Subcutaneous adipose tissue (tissue), 4 donors: ENCODE data around the gene CAMTA1. TPM values are rescaled to one million over a fixed set of nuclear protein-coding genes. Genes with fewer than 3 reads are reported as not detected.

Experiments
- CTCF ChIP-seq: fragments of 450-650 bp; IDR thresholded peaks from one replicate; pipeline ENCODE4 v1.5.1; 2016; ENCODE audit warnings: low read depth, mild to moderate bottlenecking, control low read depth, antibody characterized with exemption, moderate library complexity
- total RNA-seq, 4 donors: library from RNA; depleted of rRNA; stranded (reverse); fragments of >200 nt; gene quantifications; one replicate each; pipeline ENCODE4 v1.1.0, GENCODE V29; 2016

Gene CAMTA1
- total RNA-seq, 4 donors from 2014 or later = 58.6 to 82.5 (median 78.0) TPM

DNA sequence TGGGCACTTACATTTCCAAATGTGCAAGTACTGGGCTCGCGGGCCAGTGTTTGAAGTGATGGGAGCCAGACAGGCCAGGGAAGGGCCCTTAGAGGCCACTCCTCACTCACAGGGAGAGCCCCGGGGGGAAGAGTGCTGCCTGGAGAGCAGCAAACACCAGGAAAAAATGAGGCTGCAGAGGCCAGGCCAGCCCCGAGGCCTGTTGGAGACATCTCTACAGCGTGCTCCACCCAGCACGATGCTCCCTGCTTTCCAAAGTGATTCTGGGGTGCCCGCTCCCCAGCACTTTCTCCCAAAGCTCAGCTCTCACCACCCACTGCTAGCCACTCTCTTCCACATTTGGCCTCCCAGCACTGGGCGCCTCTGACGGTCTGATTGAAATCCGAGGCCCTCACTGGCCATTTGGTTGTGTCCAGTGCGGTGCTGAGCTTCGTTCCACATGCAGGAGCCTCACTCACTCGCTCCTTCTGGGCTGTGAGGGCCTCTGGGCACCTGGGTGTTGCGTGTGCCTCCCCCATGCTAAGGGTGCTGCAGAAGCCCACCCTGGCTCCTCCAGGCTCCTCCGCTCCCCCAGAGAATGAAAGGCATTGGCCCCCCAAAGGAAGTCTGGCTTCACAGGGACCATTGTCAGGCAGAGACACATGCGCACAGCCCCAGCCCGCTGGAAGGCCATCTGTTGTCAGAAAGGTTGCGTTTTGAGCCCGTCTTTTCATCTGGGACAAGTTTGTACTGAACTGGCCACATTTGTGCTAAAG lies 600.4 kb downstream of the CAMTA1 start:
- no peak for TF ChIP-seq CTCF

- no peak for TF ChIP-seq CTCF
These were observed 601.2 kb downstream of the CAMTA1 start for GRCh38 chr1:7386226-7387052.

DNA sequence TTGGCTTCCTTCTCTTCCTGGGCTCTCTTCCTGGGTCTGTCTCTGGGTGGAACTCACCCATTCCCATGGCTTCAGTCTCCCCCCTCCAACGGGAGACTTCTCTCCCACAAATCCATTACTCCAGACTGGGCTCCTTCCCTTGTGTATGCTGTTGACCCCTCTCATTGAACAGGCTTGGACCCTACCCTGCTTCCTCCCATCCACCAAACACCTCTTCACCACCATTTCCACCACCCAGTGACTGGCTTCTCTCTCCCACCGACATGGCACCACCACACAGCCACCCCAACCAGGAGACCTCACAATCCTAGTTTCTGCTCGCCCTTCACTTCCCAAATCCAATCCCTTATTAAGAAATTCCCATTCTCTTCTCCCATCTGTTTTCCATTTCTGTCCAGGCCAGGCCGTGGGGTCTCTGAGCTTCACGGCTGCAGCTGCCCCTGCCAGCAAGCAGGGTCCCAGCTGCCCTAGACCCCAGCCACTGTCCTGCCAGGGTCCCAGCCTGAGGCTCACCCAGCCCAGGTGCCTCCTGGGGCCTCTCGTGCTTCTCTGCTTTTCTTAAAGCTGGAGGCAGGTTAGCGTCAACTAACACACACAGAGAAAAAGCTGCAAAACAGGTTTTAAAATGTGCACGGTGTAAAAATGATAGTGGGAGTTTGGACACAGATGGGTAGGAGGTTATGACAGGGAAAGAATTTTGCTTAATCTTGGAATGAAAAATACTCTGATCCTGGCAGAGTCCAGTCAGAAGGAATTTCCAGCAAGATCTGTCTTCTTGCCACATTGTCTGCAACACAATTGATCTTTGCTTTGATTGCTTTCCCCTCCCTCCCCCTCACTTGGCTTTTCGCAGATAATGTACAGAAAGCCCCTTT lies 602.0 kb downstream of the CAMTA1 start:
- no peak for TF ChIP-seq CTCF

DNA sequence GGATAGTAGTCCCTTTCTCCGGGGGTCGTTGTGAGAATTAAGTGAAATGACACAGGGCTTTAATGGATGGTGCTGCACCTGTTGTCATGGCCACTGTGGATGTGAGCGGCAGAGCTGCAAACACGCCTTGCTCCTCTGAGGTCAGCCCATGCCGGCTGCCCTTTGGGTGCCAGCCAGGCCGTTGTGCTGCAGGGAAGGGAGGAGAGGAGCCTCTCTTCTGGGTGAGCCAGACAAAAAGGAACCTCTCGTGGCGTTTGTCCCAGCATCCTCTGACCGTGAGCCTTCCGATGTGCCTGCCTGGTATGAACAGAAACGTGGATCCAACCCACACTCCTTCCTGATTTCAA lies 602.9 kb downstream of the CAMTA1 start:
- no peak for TF ChIP-seq CTCF

DNA sequence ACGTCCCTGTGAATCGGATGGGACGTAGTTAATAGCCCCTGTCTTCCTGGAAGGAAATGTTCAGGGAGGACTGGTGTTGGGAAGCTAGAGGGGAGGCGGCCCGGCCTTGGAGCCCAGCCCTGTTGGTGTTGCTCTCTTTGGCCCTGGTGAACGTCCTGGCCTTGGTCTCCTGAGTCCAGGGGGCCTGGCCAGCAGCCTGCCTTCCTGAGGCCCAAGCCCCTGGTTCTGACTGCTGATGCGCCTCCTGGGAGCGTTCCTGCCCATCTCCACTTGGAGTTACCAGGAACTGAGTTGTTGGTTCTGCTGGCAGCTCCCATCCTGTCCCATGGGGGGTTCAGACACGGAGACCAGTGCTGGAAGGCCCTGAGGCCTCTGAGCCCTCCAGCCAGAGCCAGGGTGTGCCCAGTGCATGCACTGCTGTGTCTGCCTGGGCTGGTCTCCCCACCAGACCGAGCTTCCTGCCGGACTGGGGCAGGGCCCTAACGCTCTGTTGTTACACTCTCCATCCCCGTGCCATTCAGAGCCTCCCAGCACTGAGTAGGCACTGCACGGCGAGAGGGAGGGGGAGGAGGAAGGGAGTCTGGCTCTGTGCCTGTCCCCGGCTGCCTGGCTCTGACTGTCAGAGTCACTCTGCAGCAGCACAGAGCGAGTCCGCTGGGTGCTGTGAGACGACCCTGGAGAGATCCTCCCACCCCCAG lies 603.4 kb downstream of the CAMTA1 start:
- TF ChIP-seq CTCF = no peak

GRCh38 chr1:7389201-7389905 lies 604.1 kb downstream of the CAMTA1 start:
- no peak for TF ChIP-seq CTCF
